ENCODE measurements around the gene SCGB1D4. TPM values are rescaled to one million over a fixed set of nuclear protein-coding genes. Genes with fewer than 3 reads are reported as not detected.

SCGB1D4 gene
- total RNA-seq, 1 experiment from 2014 or later = not detected

DNA sequence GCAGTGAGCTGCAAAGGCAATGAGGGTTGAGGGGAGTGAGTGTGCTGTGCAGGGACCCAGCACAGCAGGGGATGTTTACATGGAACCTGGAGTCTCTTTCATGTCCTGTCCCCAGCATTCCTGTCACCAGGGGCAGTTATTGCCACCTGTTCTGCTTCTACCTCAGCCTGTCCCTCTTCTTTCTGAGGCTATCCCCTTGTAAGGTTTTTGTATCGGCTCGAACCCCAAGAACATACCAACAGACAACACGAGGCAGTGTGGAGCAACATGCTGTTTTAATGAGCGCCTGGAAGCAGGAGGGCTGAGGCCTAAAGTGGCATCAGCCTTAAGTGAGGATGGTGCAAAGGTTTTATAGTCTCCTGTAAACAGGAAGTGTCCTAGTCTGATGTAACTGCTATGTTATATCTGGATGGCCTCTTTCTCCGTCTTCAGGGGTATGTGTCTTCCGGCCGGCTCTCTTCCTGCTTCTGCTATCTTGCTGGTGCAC is 25.0 kb downstream of the SCGB1D4 start:
- TF ChIP-seq, protein P1, sequence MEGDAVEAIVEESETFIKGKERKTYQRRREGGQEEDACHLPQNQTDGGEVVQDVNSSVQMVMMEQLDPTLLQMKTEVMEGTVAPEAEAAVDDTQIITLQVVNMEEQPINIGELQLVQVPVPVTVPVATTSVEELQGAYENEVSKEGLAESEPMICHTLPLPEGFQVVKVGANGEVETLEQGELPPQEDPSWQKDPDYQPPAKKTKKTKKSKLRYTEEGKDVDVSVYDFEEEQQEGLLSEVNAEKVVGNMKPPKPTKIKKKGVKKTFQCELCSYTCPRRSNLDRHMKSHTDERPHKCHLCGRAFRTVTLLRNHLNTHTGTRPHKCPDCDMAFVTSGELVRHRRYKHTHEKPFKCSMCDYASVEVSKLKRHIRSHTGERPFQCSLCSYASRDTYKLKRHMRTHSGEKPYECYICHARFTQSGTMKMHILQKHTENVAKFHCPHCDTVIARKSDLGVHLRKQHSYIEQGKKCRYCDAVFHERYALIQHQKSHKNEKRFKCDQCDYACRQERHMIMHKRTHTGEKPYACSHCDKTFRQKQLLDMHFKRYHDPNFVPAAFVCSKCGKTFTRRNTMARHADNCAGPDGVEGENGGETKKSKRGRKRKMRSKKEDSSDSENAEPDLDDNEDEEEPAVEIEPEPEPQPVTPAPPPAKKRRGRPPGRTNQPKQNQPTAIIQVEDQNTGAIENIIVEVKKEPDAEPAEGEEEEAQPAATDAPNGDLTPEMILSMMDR (conservative IDR thresholded peaks at IDR 0.05) = no peak
- TF ChIP-seq EZH2 (IDR thresholded peaks at IDR 0.05; ENCODE audit: low read depth) = no peak
- Histone ChIP-seq H3K4me3 (no peak overlapping the region), H3K9me3 (ENCODE audit: insufficient read depth, low read depth) (no peaks in the 10 kb centered on the region), H3K9me2 (ENCODE audit: insufficient read depth) (no peaks in the 10 kb centered on the region), H3K36me3 (ENCODE audit: low read depth) (no peaks in the 10 kb centered on the region), H3K4me1 (replicated peaks; ENCODE audit: insufficient read depth) (no peaks in the 10 kb centered on the region), H2AFZ (no peak overlapping the region), H3F3A (ENCODE audit: insufficient read depth, low read depth) (no peaks in the 10 kb centered on the region), H3K79me2 (ENCODE audit: low read depth) (no peaks in the 10 kb centered on the region), H4K20me1 (ENCODE audit: insufficient read depth) (no peaks in the 10 kb centered on the region), H3K27ac (no peak overlapping the region), H3K27me3 (ENCODE audit: insufficient read depth, low read depth) (peaks cover 70% of the 10 kb centered on the region), H3K4me2 (no peak overlapping the region)
- CTCF ChIA-PET = no interaction called here
- intact Hi-C loops (cut with micrococcal nuclease; ENCODE audit: unreplicated experiment) = no loop called here
- POLR2A ChIA-PET (ENCODE audit: unreplicated experiment) = no interaction called here
- no peak for DNase-seq
- no TSS peak for BruUV-seq (replicated peaks)

DNA sequence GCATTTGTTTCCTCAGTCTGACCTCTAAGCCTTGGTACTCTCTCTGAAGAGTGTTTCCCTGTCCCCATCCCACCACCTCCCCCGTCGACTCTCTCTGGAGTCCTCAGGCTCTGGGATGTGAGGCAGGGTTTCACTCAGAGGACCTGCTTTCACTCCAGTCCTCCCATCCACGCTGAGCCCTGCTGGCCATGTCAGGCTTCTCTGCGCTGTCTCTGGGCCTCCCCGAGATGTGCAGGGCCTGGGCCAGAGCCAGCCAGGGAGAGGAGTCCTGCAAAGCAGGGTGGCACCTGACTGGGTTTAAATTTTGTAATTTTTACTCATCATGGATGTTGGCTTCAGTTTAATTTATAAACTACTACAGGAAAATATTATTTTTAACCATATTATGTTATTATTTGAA is 25.6 kb downstream of the SCGB1D4 start:
- Histone ChIP-seq H3K9me2 (ENCODE audit: insufficient read depth) (no peaks in the 10 kb centered on the region), H3K4me3 (no peak overlapping the region), H3K79me2 (ENCODE audit: low read depth) (no peaks in the 10 kb centered on the region), H4K20me1 (ENCODE audit: insufficient read depth) (no peaks in the 10 kb centered on the region), H2AFZ (no peak overlapping the region), H3F3A (ENCODE audit: insufficient read depth, low read depth) (no peaks in the 10 kb centered on the region), H3K36me3 (ENCODE audit: low read depth) (no peaks in the 10 kb centered on the region), H3K27me3 (ENCODE audit: insufficient read depth, low read depth) (peaks cover 75% of the 10 kb centered on the region), H3K4me2 (no peak overlapping the region), H3K4me1 (replicated peaks; ENCODE audit: insufficient read depth) (no peaks in the 10 kb centered on the region), H3K27ac (no peak overlapping the region), H3K9me3 (ENCODE audit: insufficient read depth, low read depth) (no peaks in the 10 kb centered on the region)
- no peak for DNase-seq
- TF ChIP-seq, protein P1 (conservative IDR thresholded peaks at IDR 0.05) = no peak
- TF ChIP-seq EZH2 (IDR thresholded peaks at IDR 0.05; ENCODE audit: low read depth) = no peak
- no TSS peak for BruUV-seq (replicated peaks)
- ChIA-PET CTCF (no interaction called here), POLR2A (ENCODE audit: unreplicated experiment) (no interaction called here)
- intact Hi-C loops (cut with micrococcal nuclease; ENCODE audit: unreplicated experiment) = no loop called here

- ChIA-PET POLR2A (ENCODE audit: unreplicated experiment) (no interaction called here), CTCF (no interaction called here)
- no peak within 1 kb of the TSS for H3K27ac ChIP-seq
- peaks cover 97% of the 10 kb centered on the region for H3K27me3 ChIP-seq (ENCODE audit: insufficient read depth, low read depth)
- no peaks in the 10 kb centered on the region for H4K20me1 ChIP-seq (ENCODE audit: insufficient read depth)
- TF ChIP-seq, protein P1 (conservative IDR thresholded peaks at IDR 0.05) = peak; percentile 52
- TF ChIP-seq EZH2 (IDR thresholded peaks at IDR 0.05; ENCODE audit: low read depth) = no peak
- H3K4me1 ChIP-seq (replicated peaks; ENCODE audit: insufficient read depth) = no peaks in the 10 kb centered on the region
- H3K9me2 ChIP-seq (ENCODE audit: insufficient read depth) = no peaks in the 10 kb centered on the region
- no peak for DNase-seq
- H2AFZ ChIP-seq = no peak within 1 kb of the TSS
- H3K36me3 ChIP-seq (ENCODE audit: low read depth) = no peaks in the 10 kb centered on the region
- no peaks in the 10 kb centered on the region for H3F3A ChIP-seq (ENCODE audit: insufficient read depth, low read depth)
- no TSS peak for BruUV-seq (replicated peaks)
- H3K4me3 ChIP-seq = no peak within 1 kb of the TSS
- H3K9me3 ChIP-seq (ENCODE audit: insufficient read depth, low read depth) = no peaks in the 10 kb centered on the region
- H3K4me2 ChIP-seq = no peak within 1 kb of the TSS
- intact Hi-C loops (cut with micrococcal nuclease; ENCODE audit: unreplicated experiment) = no loop called here
- H3K79me2 ChIP-seq (ENCODE audit: low read depth) = no peaks in the 10 kb centered on the region
Observed at GRCh38 chr11:62269654-62270278, 29.1 kb downstream of the SCGB1D4 start, which contains the start of gene SCGB2A2. Gene SCGB2A2 (plus strand): TSS chr11:62270158. CDS start chr11:62270217, 59 bp downstream.
